COLO829 (cell line): ENCODE data around the gene LRRC28.
"Not testable (repeated sequence)": the region's sequence is repeated elsewhere in the genome, so short reads cannot be mapped to it uniquely, and the experiment has no call there.

ENCODE experiments used
- DNase-seq: peaks from one replicate; pipeline ENCODE4 v3.0.0; 2012; ENCODE audit warnings: low spot score

The LRRC28 gene

GRCh38 chr15:99250857-99251841, at the start of gene LRRC28:
Gene LRRC28, plus strand, starts transcription at chr15:99251481. Its CDS starts 4,477 bp downstream, at chr15:99255958.
- peak; percentile 100 for DNase-seq

DNA sequence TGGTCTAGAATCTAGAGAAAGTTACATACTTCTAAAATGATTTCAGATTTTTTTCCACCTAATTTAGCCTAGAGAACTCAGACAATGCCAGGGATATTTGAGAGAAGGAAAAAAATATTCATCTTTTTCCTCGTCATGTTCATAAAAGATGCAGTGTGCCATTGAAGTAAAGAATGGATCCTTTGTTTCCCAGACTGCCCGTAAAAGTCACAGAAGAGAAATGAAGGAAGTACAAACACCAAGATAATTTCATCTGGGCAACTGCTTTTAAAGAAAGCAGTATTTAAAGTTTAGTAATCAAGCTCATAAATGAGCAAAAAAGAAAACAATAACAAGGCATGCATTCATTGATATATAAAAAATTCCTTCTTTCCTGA, 49.1 kb upstream of the LRRC28 start:
- DNase-seq = peak; percentile 61

DNA sequence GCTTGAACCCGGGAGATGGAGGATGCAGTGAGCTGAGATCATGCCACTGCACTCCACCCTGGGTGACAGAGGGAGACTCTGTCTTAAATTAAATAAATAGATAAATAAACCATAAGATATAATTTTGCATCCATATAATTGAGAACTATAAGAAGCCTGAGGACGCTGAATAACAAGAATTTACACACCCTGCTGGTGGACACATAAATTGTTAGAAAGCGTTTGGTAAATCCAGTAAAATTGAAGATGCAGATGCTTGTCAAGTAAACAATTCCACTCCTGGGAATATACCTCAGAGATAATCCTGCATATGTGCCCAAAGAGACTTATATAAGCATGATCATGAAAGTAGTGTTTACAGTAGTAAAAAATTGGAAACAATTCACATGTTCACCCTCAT, 43.6 kb upstream of the LRRC28 start:
- DNase-seq = no peak

DNA sequence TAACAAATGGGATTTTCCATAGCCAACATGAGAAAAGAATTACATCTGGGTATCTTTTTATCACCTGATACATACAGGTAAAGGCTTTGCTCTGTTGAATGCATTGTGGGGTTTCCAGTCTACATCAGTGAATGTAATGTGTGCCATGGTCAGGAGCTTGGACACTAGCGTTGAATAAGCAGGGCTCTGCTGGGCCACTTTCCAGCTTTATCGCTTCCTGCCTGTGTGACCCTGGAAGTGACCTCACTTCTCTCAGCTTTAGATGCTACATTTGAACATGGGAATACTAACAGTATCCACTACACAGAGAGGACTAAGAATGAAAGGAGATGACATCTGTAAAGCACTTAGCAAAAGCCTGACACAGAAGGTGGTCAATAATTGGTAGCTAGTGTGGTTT, 42.0 kb upstream of the LRRC28 start:
- DNase-seq = no peak

- no peak for DNase-seq
Measured at GRCh38 chr15:99210334-99210733, 40.9 kb upstream of the LRRC28 start.

GRCh38 chr15:99211926-99212325, 39.4 kb upstream of the LRRC28 start:
- DNase-seq = no peak

DNA sequence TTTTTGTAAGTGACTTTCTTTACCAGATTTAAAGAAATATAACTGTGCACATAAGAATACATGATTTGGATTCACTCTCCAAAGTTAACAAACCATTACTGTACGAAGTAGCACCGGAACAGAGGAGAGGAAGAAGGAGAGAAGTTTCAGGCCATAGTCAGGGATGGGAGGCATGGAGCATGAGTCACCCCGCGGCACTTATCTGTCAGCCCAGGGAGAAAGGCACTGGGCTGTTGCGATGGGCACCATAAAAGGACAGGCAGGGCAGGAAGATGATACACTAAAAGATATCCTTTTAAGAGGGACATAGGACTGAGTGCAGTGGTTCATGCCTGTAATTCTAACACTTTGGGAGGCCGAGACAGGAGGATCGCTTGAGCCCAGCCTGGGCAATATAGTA, 38.9 kb upstream of the LRRC28 start:
- DNase-seq = peak; percentile 57

DNA sequence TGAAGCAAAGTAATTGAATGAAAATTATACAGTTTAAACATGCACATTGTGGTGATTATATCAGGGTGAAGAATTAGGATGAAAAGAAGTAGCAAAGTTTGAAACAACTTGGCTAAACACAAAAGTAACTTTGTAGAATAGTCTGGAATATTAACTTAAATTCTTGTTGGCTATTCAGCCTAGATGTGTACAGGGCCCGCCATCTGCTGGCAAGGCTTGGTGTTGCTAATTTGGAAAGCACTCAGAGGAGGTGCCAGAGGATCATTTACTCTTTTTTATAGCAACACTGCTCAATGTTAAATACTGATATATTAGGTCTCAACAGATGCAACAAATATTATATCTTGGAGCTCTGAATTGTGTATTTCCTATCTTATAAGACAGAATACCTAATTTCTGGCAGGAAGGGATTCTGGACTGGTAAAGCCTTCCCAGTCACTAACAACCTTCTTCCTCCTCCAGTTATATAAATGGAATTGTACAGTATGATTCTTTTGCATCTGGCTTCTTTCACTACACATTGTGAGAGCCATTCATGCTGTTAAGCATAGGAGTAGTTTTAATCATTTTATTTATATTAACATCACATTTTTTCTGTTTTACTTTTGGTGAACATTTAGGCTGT, 38.0 kb upstream of the LRRC28 start:
- peak; percentile 87 for DNase-seq

- DNase-seq = no peak
Measured at GRCh38 chr15:99224372-99225214, 26.7 kb upstream of the LRRC28 start.

DNA sequence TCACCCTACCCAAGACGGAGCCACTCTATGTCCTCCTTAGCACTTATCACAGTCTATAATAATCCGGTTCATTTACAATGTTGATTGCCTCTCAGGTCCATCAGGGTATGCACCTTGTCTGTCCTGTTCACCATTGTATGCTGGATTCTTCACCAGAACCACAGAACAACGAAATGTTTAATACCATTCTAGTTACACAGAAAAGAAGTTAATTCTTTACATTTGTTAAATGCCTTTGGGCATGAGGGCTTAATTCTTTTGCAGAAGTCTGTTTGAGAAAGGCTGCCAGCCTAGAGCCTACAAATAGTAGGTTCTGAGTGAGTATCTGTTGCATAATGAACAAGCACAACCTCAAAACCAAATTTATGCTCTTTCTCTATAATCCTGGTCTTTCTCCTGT, 24.5 kb upstream of the LRRC28 start:
- DNase-seq = no peak

- DNase-seq = no peak
Measured at GRCh38 chr15:99228120-99228770, 23.0 kb upstream of the LRRC28 start.

DNA sequence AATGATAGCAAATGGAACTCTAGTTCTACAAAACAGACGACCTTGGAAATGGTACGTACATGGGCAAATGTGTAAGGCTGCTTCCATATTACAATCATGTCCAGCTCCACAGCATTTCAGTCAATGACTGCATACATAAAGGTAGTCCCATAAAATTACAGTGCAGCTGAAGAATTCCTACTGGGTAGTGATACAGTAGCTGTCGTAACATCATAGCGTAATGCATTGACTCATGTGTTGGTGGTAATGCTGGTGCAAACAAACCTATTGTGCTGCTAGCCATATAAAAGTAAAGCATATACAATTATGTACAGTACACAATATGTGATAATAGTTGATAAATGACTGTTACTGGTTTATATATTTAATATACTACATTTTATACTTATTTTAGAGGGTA, 20.4 kb upstream of the LRRC28 start:
- DNase-seq = no peak

GRCh38 chr15:99232740-99233139, 18.5 kb upstream of the LRRC28 start:
- no peak for DNase-seq

- not testable (repeated sequence) for DNase-seq
Measured at GRCh38 chr15:99234160-99234559, 17.1 kb upstream of the LRRC28 start.

GRCh38 chr15:99238849-99239248, 12.4 kb upstream of the LRRC28 start:
- DNase-seq = peak; percentile 40

GRCh38 chr15:99239545-99240198, 11.6 kb upstream of the LRRC28 start:
- DNase-seq = no peak

GRCh38 chr15:99241752-99242151, 9.5 kb upstream of the LRRC28 start:
- DNase-seq = no peak

DNA sequence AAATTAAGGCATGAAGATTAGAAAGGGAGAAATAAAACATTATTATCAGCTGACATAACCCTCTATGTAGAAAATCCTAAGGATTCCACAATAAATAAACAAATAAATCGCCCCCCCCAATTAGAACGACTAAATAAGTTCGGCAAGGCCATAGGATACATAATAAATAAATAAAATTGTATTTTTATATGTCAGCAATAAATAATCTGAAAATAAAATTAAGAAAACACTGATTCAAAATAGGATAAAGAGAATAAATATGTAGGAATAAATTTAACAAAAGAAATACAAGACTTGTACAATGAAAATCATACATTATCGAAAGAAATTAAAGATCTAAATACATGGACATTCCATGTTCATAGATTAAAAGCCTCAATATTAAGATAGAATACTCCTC, 7.0 kb upstream of the LRRC28 start:
- no peak for DNase-seq

- DNase-seq = no peak
Measured at GRCh38 chr15:99247062-99247461, 4.2 kb upstream of the LRRC28 start.

DNA sequence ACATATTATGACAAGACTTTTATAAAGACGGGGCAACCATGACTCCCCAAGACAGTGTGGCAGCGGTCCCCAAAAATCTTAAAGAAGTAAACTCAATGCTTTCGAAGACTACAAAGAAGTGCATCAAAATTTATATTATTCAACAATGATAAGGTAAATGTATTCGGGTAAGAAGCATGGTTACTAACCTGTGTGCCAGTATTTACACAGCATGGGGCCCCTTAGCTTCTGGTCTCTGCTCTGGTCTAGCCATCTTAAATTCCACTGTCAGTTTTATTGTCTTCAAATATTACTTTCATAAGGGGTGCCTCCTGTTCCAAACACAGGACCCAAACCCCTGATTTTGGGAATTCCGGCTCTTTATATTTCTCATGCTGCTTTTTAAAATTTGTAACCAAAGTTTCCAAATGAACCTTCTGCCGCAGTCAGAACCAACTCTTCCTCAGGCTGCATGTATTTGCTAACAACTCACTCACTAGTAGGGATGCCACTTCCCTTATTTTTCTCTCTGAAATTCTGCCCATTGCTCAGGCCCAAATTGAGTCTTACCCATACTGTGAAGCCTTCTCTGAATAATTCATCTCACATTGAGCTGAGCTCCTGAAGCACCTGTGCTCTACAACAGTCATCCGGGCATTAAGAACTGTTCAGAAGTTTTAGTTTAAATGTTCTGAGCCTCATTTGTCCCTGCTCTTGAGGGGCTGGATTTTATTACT, 3.1 kb upstream of the LRRC28 start:
- DNase-seq = no peak
